Hematopoietic multipotent progenitor cell treated with erythropoietin and hydrocortisone succinate and interleukin-3 and kit ligand, for 6 days (in vitro differentiated cells): Measurements from ENCODE around the gene CLDN15.
A peak's percentile ranks its signal among the peaks of the same experiment; 100 is the strongest.
"Not testable (repeated sequence)": the region's sequence is repeated elsewhere in the genome, so short reads cannot be mapped to it uniquely, and the experiment has no call there.

Source experiments
- DNase-seq: peaks from one replicate; pipeline ENCODE4 v3.0.0-alpha.2; 2015

CLDN15 gene

DNA sequence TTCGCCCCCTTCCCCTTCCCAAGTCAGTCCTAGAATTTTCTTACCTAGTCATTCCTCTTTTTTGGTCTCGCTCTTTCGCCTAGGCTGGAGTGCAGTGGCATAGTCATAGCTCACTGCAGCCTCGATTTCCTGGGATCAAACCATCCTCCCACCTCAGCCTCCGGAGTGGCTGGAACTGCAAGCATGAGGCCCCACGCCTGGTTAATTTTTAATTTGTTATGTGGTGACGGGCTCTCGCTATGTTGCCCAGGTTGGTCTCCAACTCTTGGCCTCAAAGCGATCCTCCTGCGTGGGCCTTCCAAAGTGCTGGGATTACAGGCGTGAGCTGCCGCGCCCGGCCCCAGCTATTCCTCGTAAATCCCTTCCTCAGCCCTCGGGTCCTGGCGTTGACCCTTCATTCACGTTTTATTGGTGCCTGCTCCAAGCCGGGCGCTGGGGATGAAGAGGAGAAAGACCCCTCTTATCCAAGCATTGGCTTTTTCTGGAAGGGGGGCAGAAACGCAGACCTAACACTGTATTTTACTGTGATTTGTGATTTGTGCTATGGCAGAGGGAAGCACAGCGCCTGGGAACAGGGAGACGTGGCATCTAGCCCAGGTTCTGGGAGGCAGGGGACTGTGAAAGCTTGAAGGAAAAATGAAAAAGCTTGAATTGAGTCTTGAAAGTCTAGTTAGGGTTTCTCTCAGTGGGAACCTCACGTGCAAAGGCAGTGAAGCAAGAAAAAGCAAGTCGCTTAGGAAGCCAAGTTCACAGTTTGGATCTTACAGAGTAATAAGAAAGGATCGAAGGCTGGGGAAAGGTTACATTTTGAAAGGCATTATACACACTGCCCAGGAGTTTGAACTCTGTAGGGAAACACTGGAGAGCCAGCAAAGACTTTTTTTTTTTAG lies 19.1 kb downstream of the CLDN15 start:
- peak; percentile 9 for DNase-seq

DNA sequence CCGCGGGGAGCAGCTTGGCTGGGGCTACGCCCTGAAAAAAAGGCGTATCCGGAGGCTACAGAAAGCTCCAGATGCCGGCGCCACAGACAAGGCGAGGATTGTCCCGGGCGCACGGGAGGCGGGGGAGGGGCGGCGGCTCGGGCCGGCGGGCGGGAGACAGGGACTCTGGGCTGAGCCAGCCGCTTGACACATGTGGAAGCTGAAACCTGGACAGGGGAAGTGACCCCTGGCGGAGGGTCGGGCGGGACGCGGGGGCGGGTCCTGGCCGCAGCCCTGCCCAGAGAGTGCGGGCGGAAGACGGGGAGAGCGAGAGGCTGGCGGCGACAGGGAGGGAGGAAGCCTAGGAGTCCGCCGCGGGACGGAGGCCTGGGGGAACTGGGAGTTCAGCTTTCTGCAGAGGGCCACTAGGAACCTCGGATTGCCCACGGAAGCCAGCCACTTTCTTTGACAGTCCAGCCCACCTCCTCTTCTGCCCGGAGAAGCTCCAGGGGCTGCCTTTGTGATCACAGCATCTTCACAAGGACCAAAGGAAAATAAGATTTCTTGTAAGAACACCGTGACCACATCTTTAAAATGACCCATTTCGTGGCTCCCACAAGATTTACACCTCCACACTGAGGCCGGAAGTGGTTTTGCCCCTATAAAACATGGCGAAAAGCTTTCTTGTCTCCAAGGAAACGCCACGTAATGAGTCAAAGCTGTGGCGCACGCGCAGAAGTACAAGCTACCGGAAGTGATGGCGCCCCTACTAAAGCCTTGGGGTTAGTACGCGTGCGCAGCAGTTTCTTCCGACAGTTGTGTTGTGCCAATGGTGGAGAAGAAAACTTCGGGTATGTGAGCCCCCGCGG lies 20.0 kb downstream of the CLDN15 start, which contains the start of the genes PLOD3 and ZNHIT1:
PLOD3 (minus strand) TSS at position 194 of the 848 bp plus-strand sequence. CDS start 307 bp downstream, outside the sequence.
ZNHIT1 (plus strand) TSS at position 778 of the 848 bp plus-strand sequence; CDS start at position 809, 31 bp downstream.
- DNase-seq: peak; percentile 100

DNA sequence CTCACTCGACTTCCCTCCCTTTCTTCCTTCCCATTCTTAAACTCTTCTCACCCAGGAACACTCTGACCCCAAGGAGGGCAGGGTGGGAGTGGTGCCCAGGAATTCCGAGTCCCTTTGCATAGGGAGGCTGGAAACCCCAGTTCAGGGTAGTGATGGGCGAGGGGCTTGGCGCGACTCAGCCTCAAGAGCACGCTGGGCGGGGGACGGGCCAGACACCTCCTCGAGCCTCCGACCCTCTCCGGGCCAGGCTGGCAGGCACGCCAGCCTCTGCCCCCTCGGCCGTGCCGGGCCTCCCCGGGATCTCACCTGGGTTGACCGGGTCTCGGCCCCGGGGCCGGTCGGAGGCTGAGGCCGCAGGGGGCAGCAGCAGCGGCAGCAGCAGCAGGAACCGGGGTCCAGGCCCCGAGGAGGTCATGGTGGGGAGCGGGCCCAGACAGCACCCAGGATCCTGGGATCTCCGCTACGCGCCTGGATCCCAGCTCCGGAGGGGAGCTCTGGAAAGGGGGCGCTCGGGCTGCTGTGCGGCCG lies 20.7 kb downstream of the CLDN15 start:
- no peak for DNase-seq

DNA sequence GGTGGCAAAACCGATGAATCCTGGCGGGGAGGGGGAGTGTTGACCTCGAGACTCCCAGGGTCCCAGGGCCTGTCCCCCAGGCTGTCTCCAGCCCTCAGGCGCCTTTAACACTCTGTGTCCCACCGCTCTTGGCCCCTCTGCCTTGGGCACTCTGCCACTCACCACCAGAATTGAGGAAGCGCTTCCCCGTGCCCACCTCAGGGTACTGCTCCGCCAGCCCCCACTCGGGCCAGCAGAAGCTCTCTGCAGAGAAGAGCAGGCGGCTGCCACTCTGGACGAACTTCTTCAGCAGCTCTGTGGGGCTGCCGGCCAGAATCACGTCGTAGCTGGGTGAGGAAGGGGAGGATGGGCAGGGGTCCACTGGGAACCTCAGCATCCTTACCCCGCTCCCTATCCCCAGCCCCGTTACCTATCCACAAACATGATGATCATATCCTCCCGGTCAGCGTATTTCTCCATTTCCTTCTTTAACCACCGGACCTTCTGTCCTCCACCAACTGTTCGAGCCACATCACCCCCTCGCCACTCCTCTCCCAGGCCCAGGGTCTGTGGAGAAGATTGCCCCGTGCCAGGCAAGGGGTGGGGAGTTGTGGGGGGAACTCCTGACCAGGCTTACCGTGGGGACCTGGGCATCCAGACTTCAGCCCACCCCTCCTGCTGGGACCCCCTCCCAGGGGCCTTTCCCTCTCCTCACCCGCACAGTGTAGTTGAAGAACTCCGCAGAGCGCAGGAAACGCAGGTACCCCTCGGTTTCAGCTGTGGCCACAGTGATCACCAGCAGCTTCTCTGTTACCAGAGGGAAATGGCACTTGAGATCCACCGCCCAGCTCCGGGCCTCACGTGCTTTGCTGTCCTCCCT lies 21.4 kb downstream of the CLDN15 start:
- DNase-seq: peak; percentile 60

DNA sequence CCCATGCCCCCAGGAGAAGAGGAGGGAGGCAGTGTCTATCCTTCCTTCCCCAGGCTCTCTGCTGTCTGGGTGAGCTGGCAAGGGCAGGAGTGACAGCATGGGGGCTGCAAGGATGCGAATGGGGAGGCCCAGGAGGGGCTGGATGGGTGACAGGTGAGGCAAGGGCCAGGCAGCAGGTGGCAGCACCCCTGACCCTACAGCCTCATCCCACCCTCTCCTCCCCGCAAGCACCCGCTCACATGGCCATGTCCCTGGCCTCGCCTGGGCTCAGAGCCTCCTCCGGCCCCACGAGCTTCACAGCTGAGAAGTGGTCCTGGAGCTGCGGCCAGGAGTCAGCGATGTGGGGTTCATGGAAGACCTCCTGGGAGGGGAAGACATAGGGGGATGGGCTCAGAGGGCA lies 25.6 kb downstream of the CLDN15 start:
- DNase-seq: no peak

DNA sequence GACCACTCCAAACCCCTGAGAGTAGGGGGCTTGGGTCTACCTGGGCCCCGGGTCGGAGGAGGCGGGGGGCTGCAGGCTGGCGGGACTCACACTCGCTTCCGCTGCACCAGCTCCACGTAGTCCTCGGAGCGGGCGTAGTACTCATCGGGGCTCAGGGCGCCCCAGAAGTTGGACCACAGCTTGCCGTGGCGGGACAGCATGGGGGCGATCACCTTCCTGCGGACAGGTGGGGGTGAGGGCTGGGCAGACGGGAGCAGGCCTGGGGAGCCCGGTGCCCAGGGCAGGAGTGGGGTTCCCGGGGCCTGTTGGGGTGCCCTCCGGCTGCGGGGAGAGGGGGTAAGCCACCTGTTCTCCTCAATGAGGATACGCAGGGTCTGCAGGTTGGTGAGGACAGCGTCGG lies 26.1 kb downstream of the CLDN15 start:
- DNase-seq: no peak

DNA sequence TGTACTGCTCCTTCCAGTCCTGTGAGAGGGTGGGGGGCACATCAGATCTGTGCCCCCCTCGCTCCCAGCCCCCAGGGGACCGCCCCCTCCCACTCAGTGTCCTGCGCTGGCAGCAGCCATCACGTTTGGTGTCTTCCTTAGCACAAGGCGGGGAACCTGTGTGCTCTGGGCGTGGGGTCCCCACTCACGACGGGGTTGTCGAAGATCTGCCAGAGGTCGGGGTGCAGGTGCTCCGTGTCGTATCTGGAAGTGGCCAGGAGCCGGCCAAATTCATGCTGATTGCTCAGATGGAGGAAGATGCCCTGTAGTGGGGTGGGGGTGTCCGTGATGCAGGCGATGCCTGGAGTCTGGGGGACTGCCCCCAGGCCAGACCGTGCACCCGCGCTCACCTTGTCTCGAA lies 27.5 kb downstream of the CLDN15 start:
- no peak for DNase-seq

DNA sequence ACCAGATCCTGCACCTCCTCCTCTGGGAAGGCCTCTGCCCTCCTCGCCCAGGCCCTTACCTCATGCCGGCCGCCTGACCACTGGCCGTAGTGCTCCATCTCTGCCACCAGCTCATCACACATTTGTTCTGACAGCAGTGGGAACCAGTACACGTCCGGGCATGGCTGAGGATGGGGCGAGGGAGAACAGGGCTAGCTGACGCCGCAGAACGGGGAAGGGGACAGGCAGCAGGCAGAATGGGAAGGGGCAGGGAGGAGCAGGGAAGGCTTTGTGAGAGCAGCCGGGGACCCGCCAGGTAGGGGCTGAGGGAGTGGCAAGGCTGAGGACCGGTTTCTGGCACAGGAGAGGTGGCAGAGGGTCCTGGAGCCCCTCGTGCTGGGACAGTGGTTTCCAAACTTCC lies 28.8 kb downstream of the CLDN15 start:
- DNase-seq: no peak

DNA sequence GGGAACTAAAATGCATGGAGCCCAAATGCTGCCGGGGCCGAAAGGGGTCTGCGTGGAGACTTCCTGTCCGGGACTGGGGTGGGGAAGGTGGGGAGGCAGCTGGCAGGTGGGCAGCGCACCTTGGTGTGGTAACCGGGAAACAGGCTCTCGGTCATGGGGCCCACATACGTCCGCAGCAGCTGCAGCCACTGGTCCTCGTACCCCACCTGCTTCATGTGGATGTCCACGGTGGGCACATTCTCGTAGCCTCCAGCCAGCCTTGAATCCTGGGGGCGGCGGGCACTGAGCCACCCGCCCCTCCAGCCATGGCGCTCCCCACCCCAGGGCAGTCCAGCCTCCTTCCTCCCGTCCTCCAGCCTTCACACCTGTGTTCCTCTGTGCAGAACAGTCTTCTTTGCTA lies 30.1 kb downstream of the CLDN15 start:
- no peak for DNase-seq

DNA sequence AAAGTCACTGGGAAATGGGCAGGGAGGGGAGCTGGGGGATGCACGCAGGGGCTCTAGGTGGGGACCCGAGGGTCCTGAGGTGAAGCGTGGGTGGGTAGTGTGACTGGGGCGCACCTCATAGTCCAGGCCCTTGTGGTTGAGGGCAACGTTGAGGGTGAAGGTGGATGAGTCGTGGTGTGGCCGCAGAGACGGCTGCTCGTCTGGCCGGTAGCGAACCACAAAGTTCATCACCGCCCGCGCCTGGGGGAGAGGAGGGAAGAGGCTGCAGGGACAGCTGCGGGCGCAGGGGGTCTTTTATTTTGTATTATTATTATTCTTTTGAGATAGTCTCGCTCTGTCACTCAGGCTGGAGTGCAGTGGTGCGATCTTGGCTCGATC lies 30.9 kb downstream of the CLDN15 start:
- no peak for DNase-seq

DNA sequence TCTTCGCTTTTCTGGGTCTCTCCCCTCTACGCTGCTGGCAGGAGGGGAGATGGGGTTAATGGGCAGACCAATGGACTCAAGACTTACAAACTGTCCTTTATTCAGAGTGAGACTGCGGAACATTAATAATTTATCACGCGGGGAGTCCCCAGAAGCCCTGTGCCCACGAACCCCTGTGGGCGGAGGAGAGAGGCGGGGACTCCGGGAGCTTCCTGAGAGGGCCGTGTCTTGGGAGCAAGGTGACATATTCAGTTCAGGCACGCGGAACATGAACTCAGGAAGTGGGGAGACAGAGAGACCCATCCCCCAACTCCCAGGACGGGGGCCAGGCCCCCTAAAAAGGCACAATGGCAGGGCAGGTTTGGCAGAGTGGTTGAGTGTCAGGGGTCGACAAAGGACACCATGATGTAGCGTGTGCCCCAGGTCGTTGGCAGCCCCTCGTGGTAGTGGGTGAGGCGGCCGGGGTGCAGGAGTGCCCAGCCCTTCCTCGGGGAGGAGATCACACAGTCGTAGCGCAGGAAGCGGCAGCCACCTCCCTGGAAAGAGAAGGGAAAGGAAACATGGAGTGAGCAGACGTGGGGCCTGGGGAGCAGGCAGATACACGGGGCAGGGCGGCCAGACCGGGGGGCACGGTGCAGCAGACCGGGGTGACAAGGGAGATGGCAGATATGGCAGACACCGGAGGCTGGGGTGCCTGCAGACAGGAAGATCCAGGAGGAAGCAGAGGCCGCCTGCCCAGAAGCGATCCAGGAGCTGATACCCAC lies 31.5 kb downstream of the CLDN15 start:
- DNase-seq: no peak

DNA sequence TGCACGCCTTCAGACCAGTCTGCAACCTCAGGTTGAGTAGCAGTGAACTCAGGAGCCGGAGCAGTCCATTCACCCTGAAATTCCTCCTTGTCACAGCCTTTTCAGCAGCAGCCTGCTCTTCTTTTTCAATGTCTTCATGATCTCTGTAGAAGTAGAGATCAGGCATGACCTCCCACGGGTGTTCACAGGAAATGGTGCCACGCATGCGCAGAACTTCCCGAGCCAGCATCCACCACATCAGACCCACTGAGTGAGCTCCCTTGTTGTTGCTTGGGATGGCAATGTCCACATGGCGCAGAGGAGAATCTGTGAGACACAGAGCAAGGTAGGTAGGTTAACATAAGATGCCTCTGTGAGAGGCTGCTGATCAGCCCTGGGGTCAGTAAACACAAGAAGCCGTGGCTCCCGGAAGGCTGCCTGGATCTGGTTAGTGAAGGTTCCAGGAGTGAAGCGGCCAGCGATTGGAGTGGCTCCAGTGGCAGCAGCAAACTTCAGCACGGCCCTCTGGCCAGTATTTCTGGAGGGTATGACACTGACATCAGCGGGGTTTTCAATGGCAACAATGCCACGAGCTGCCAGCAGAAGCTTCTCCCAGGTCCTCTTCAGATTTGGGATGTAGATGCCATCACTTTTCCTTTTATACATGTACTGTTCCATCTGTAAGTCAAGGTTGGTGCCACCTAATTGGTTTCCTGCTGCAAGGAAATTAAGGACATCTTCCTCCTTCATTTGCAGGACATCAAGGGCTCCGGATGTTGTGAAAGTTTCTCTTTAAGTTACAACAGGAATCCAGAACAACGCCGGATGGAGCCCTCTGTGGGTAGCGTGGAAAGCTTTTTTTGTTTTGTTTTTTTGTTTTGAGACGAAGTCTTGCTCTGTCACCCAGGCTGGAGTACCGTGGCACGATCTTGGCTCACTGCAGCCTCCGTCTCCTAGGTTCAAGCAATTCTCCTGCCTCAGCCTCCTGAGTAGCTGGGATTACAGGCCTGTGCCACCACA lies 33.6 kb downstream of the CLDN15 start:
- DNase-seq: not testable (repeated sequence)

DNA sequence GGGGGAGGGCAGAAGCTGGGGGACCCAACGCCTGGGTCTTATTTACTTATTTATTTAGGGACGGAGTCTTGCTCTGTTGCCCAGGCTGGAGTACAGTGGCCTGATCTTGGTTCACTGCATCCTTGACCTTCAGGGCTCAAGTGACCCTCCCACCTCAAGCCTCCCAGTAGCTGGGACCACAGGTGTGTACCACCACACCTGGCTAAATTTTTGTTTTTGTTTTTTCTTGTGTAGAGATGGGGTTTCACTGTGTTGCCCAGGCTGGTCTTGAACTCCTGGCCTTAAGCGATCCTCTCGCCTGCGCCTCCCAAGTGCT lies 35.0 kb downstream of the CLDN15 start:
- no peak for DNase-seq

DNA sequence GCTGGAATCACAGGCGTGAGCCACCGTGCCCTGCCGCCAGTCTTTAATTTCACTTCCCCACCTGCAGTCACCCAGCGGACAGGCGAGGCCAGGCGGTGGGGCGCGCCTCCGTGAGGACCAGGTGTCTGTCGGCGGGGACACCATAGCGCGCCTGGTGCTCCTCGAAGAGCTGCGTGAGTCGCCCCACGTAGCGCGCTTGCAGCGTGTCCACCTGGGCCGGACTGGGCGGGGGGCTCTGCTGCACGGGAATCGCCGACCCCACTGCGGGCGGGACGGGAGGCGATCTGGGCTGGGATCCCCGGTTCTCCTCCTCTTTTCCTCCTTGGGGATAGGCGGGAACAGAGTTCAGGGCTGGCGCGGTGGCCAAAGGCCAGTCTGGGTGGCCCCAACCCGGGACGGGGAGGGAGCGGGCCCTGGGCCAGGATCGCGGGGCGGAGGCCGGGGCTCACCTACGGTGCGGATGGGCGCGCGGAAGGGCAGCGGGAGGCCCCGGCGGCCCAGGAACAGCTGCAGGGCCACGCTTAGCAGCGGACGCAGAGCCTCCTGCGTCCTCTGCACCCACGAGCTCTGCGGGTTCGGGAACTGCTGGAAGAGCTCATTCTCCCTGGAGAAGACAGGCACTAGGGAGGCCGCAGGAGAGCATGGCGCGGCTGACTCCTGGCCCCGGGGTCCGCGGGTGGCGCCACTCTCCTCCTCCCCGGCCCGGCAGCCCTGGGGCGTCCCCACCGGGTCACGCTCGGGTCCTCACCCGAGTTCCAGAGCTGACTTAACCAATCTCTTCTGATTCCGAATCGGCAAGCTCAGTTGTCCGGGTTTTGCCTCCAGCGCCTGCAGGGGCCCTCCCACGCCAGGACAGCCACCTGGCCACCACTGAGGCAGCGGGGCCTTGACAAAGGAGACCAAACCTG lies 35.7 kb downstream of the CLDN15 start:
- DNase-seq: no peak

DNA sequence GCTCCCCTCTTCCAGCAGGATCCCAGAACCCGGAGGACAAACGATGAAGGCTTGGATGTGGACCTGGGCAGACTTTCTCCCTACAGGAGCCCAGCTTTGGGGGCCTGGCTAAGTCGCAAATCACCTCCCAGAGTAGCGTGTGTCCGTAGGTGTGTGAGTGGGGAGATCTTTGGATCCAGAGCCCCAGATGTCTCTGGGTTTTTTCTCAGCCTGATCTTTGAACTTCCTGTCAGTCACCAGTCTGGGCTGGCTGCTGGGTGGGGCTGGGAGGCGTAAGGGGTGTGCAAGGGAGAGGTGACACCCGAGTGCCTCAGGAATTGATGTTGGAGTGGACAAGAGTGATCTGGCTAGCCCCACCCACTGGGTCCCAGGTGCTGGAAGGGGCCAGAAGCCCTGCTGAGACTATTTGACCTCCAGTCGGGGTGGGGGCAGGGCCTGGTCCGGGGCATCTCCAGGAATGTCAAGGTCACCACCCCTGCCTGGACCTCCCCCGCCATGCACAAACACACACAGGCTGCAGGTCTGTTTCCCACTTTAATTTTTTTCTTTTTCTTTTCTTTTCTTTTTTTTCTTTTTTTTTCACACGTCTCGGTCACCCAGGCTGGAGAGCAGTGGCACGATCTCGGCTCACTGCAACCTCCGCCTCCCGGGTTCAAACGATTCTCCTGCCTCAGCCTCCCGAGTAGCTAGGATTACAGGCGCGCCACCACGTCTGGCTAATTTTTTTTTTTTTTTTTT lies 36.6 kb downstream of the CLDN15 start, which contains the start of gene MOGAT3:
MOGAT3 (minus strand) TSS at position 175 of the 738 bp plus-strand sequence. CDS start 182 bp downstream, outside the sequence.
- DNase-seq: no peak

DNA sequence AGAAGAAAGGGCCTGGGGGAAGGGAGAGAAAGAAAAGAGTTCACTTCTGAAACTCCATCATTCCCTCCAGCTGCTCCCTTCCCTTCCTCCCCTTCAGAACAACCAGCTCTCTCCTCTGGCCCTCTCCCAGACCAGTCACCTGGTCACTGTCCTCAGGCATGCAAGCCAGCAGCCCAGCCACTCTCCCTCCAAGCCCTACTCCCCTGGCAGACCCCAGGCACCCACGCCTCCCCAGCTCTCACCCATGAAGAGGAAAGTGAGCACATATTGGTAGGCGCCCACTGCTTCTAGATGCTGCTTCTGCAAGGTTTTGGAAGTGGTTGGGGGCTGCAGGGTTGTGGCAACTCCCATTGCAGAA lies 37.1 kb downstream of the CLDN15 start:
- no peak for DNase-seq

DNA sequence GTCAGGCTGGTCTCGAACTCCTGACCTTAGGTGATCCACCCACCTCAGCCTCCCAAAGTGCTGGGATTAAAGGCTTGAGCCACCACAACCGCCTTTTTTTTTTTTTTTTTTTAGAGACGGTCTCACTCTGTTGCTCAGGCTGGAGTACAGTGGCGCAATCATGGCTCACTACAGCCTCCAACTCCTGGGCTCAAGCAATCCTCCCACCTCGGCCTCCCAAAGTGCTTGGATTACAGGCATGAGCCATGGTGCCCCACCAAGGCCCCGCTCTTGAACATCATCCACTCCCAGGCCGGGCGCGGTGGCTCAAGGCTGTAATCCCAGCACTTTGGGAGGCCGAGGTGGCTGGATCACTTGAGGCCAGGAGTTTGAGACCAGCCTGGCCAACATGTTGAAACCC lies 38.1 kb downstream of the CLDN15 start:
- DNase-seq: not testable (repeated sequence)

DNA sequence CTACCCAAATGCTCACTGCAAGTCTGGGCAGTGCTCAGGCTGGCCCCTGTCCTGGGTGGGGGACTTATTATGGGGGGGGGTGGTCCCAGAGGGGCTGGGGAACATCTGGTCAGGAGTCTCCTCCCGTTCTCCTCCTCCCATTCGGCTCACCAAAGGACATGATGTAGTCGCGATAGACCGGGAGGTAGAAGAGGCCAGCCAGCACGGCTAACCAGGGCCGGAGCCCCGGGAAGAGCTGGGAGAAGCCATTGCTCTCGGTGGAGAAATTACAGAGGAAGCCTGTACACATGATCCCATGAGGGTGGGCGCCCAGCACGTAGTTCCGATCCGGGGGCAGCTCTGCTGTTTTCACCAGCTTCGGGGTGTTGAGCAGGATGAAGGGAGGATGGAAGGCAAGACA lies 39.1 kb downstream of the CLDN15 start:
- no peak for DNase-seq

DNA sequence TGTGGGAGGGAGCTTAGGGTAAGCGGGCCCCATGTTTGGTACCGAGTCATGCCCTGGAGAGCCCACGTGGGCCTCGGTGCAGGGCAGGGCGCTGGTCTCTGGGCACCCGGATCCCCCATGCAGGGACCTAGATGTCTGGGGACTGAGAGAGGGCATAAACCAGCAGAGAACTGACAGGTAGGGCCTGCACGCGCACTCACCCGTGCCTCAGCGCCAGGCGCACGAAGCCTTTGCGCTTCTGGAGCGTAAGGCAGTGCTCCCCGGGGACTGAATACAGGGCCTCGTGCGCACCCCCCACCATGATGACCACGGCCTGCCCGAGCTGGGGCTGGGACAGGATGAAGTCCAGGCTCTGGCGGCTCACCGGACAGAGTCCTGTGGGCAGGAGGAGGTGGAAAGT lies 39.6 kb downstream of the CLDN15 start:
- DNase-seq: no peak
